GM19324 (cell line): ENCODE results near the gene CRBN.

Experiments used
- ATAC-seq: cut with Tn5 transposase; IDR thresholded peaks from one replicate; pipeline ENCODE4 v1.9.1; 2021; ENCODE audit warnings: mild to moderate bottlenecking, moderate library complexity; ENCODE audit not compliant: unreplicated experiment, low FRiP score

CRBN gene

GRCh38 chr3:3177861-3178497 is 1.5 kb downstream of the CRBN start:
- ATAC-seq, result no peak

- ATAC-seq, result no peak
Observed at GRCh38 chr3:3172627-3173026, 6.9 kb downstream of the CRBN start.

GRCh38 chr3:3170998-3171397 is 8.5 kb downstream of the CRBN start:
- ATAC-seq, result no peak

- ATAC-seq, result no peak
Observed at GRCh38 chr3:3165650-3166049, 13.8 kb downstream of the CRBN start.

- ATAC-seq, result no peak
Observed at GRCh38 chr3:3165241-3165640, 14.2 kb downstream of the CRBN start.

GRCh38 chr3:3160826-3161225 is 18.7 kb downstream of the CRBN start:
- ATAC-seq, result no peak

- no peak for ATAC-seq
Observed at GRCh38 chr3:3157484-3157883, 22.0 kb downstream of the CRBN start.

GRCh38 chr3:3154879-3155610 is 24.4 kb downstream of the CRBN start:
- no peak for ATAC-seq

- ATAC-seq, result no peak
Observed at GRCh38 chr3:3151513-3151912, 28.0 kb downstream of the CRBN start.

- ATAC-seq, result no peak
Observed at GRCh38 chr3:3149560-3149959, 29.9 kb downstream of the CRBN start.

GRCh38 chr3:3145831-3146230 is 33.7 kb downstream of the CRBN start:
- ATAC-seq, result no peak

- ATAC-seq, result no peak
Observed at GRCh38 chr3:3141939-3142338, 37.6 kb downstream of the CRBN start.

- no peak for ATAC-seq
Observed at GRCh38 chr3:3137526-3137925, 42.0 kb downstream of the CRBN start.

- ATAC-seq, result no peak
Observed at GRCh38 chr3:3134750-3135448, 44.6 kb downstream of the CRBN start.

- ATAC-seq, result no peak
Observed at GRCh38 chr3:3133500-3133899, 46.0 kb downstream of the CRBN start.

- ATAC-seq, result no peak
Observed at GRCh38 chr3:3129579-3129978, 49.9 kb downstream of the CRBN start.

GRCh38 chr3:3127432-3128010 is 52.0 kb downstream of the CRBN start:
- ATAC-seq, result no peak

GRCh38 chr3:3126477-3127431 is 52.7 kb downstream of the CRBN start, which contains the start of gene TRNT1:
Gene TRNT1 (plus strand): TSS chr3:3126940. CDS start chr3:3129041, 2,101 bp downstream.
- ATAC-seq, result peak; percentile 96

- ATAC-seq, result no peak
Observed at GRCh38 chr3:3125977-3126376, 53.5 kb downstream of the CRBN start.

- no peak for ATAC-seq
Observed at GRCh38 chr3:3119393-3119851, 60.1 kb downstream of the CRBN start.
